HCT116 (cell line): ENCODE results near the gene CCDC182.

Experiments used
- ATF3 ChIP-seq: IDR thresholded peaks from 2 replicates; pipeline ENCODE4 v1.6.1; 2012
- CBX3 ChIP-seq: IDR thresholded peaks from 2 replicates; pipeline ENCODE4 v1.6.1; 2012; ENCODE audit warnings: low read depth
- CTCF ChIP-seq, 3 experiments: fragments of 200-600 bp in 1 of 3; sonication (generic) in 1 of 3; IDR thresholded peaks in 2 of 3; conservative IDR thresholded peaks in 1 of 3; 2 replicates each; pipeline ENCODE4 v1.5.1; 2012 to 2017; ENCODE audit warnings: low read depth in 2 of 3, low read length in 2 of 3, antibody characterized with exemption in 1 of 3, borderline replicate concordance in 1 of 3, control low read depth in 1 of 3, mild to moderate bottlenecking in 1 of 3, mixed read lengths in 1 of 3, mixed run types in 1 of 3, moderate library complexity in 1 of 3; ENCODE audit not compliant: insufficient read depth in 1 of 3
- EGR1 ChIP-seq: IDR thresholded peaks from 2 replicates; pipeline ENCODE4 v1.6.1; 2012; ENCODE audit warnings: low read depth
- EZH2 ChIP-seq: fragments of 200-600 bp; sonication (generic); IDR thresholded peaks from 2 replicates; pipeline ENCODE4 v1.6.1; 2017; ENCODE audit warnings: antibody characterized with exemption, mixed run types
- EZH2phosphoT487 ChIP-seq: fragments of 200-600 bp; IDR thresholded peaks from 2 replicates; pipeline ENCODE4 v1.6.1; 2018; ENCODE audit warnings: antibody characterized with exemption, borderline replicate concordance
- POLR2A ChIP-seq: IDR thresholded peaks from 2 replicates; pipeline ENCODE4 v1.7.0; 2011; ENCODE audit warnings: borderline replicate concordance; ENCODE audit not compliant: insufficient read depth, insufficient read length; ENCODE audit errors: extremely low read depth
- POLR2AphosphoS5 ChIP-seq: IDR thresholded peaks from 2 replicates; pipeline ENCODE4 v1.6.1; 2011; ENCODE audit warnings: mild to moderate bottlenecking, low read depth, low read length, moderate library complexity
- RAD21 ChIP-seq: IDR thresholded peaks from 2 replicates; pipeline ENCODE4 v1.6.1; 2012; ENCODE audit warnings: low read depth, mild to moderate bottlenecking
- REST ChIP-seq: IDR thresholded peaks from 2 replicates; pipeline ENCODE4 v1.6.1; 2012; ENCODE audit warnings: low read depth
- SRF ChIP-seq: IDR thresholded peaks from 2 replicates; pipeline ENCODE4 v1.6.1; 2012; ENCODE audit warnings: low read depth
- ZBTB33 ChIP-seq: IDR thresholded peaks from 2 replicates; pipeline ENCODE4 v1.6.1; 2011; ENCODE audit warnings: mild to moderate bottlenecking, low read length, moderate library complexity; ENCODE audit not compliant: insufficient replicate concordance; ENCODE audit errors: extremely low read depth
- ZNF274 ChIP-seq: fragments of 200-500 bp; sonication (Bioruptor generic); IDR thresholded peaks from 2 replicates; pipeline ENCODE4 v1.6.1; 2014; ENCODE audit warnings: mild to moderate bottlenecking, low read depth, low read length, inconsistent platforms

- TF ChIP-seq POLR2AphosphoS5, result no peak
- TF ChIP-seq CBX3, result no peak
- TF ChIP-seq RAD21, result no peak
- TF ChIP-seq CTCF (IDR thresholded peaks at IDR 0.05 in 2 of 3, conservative IDR thresholded peaks at IDR 0.05 in 1 of 3; ENCODE audit: borderline replicate concordance in 1 of 3, insufficient read depth in 1 of 3, low read depth in 2 of 3, low read length in 2 of 3), result no peak
- TF ChIP-seq ZNF274, result no peak
- no peak for TF ChIP-seq REST
- no peak for TF ChIP-seq ATF3
- no peak for TF ChIP-seq EZH2
- TF ChIP-seq EZH2phosphoT487, result no peak
- no peak for TF ChIP-seq POLR2A
- TF ChIP-seq SRF, result no peak
- TF ChIP-seq ZBTB33, result no peak
- TF ChIP-seq EGR1, result no peak
These were observed 5.8 kb upstream of the CCDC182 start for GRCh38 chr17:57750895-57751294.
